Parathyroid adenoma (tissue), 2 donors: ENCODE measurements around the gene AJAP1.

ENCODE experiments used
- H2AFZ ChIP-seq: fragments of 300-600 bp; sonication (generic); one replicate; pipeline ENCODE4 v1.7.0; 2017; ENCODE audit warnings: antibody characterized with exemption, mild to moderate bottlenecking
- H3K27ac ChIP-seq: fragments of 300-600 bp; sonication (generic); one replicate; pipeline ENCODE4 v1.7.0; 2017
- H3K27me3 ChIP-seq: fragments of 300-600 bp; sonication (generic); one replicate; pipeline ENCODE4 v1.7.0; 2017; ENCODE audit warnings: low read length; ENCODE audit not compliant: control insufficient read depth, insufficient read depth
- H3K36me3 ChIP-seq: fragments of 300-600 bp; sonication (generic); one replicate; pipeline ENCODE4 v1.7.0; 2017; ENCODE audit warnings: low read length; ENCODE audit not compliant: control insufficient read depth, insufficient read depth
- H3K4me1 ChIP-seq: fragments of 300-600 bp; sonication (generic); one replicate; pipeline ENCODE4 v1.7.0; 2017; ENCODE audit warnings: control low read depth
- H3K4me2 ChIP-seq: fragments of 300-600 bp; sonication (generic); one replicate; pipeline ENCODE4 v1.7.0; 2017; ENCODE audit warnings: low read length
- H3K4me3 ChIP-seq: fragments of 300-600 bp; sonication (generic); one replicate; pipeline ENCODE4 v1.7.0; 2017; ENCODE audit warnings: low read depth, low read length
- H3K79me2 ChIP-seq: fragments of 300-600 bp; sonication (generic); one replicate; pipeline ENCODE4 v1.7.0; 2017; ENCODE audit warnings: control low read depth
- H3K9ac ChIP-seq: fragments of 300-600 bp; sonication (generic); one replicate; pipeline ENCODE4 v1.7.0; 2017; ENCODE audit warnings: mild to moderate bottlenecking
- H3K9me3 ChIP-seq: fragments of 300-600 bp; sonication (generic); one replicate; pipeline ENCODE4 v1.7.0; 2017; ENCODE audit warnings: low read length; ENCODE audit not compliant: control insufficient read depth
- CTCF ChIP-seq: fragments of 300-600 bp; sonication (generic); IDR thresholded peaks from one replicate; pipeline ENCODE4 v1.7.0; 2017; ENCODE audit warnings: antibody characterized with exemption, mild to moderate bottlenecking
- donor health status: primary hyperparathyroidism.

The AJAP1 gene

GRCh38 chr1:4678066-4678717 is 23.8 kb downstream of the AJAP1 start:
- Histone ChIP-seq H3K4me2 (no peak overlapping the region), H3K36me3 (no peaks in the 10 kb centered on the region), H3K9me3 (no peaks in the 10 kb centered on the region), H3K79me2 (peaks cover 37% of the 10 kb centered on the region), H3K27me3 (no peaks in the 10 kb centered on the region), H2AFZ (no peak overlapping the region), H3K9ac (no peak overlapping the region), H3K4me3 (no peak overlapping the region), H3K27ac (no peak overlapping the region), H3K4me1 (no peaks in the 10 kb centered on the region)
- no peak for TF ChIP-seq CTCF

GRCh38 chr1:4681026-4681425 is 26.6 kb downstream of the AJAP1 start:
- Histone ChIP-seq H3K27ac (no peak overlapping the region), H2AFZ (no peak overlapping the region), H3K9me3 (no peaks in the 10 kb centered on the region), H3K79me2 (peaks cover 33% of the 10 kb centered on the region), H3K4me2 (no peak overlapping the region), H3K27me3 (no peaks in the 10 kb centered on the region), H3K9ac (no peak overlapping the region), H3K36me3 (no peaks in the 10 kb centered on the region), H3K4me1 (no peaks in the 10 kb centered on the region), H3K4me3 (no peak overlapping the region)
- TF ChIP-seq CTCF, result no peak

- H3K4me3 ChIP-seq, result no peak overlapping the region
- no peak overlapping the region for H3K27ac ChIP-seq
- H3K4me2 ChIP-seq, result no peak overlapping the region
- H3K9ac ChIP-seq, result no peak overlapping the region
- TF ChIP-seq CTCF, result no peak
- no peaks in the 10 kb centered on the region for H3K4me1 ChIP-seq
- no peak overlapping the region for H2AFZ ChIP-seq
- H3K36me3 ChIP-seq, result no peaks in the 10 kb centered on the region
- H3K9me3 ChIP-seq, result no peaks in the 10 kb centered on the region
- peaks cover 34% of the 10 kb centered on the region for H3K79me2 ChIP-seq
- H3K27me3 ChIP-seq, result no peaks in the 10 kb centered on the region
Observed at GRCh38 chr1:4682607-4683220, 28.3 kb downstream of the AJAP1 start.

- no peaks in the 10 kb centered on the region for H3K9me3 ChIP-seq
- peaks cover 28% of the 10 kb centered on the region for H3K79me2 ChIP-seq
- no peaks in the 10 kb centered on the region for H3K36me3 ChIP-seq
- H3K4me1 ChIP-seq, result no peaks in the 10 kb centered on the region
- no peak overlapping the region for H3K27ac ChIP-seq
- no peaks in the 10 kb centered on the region for H3K27me3 ChIP-seq
- no peak overlapping the region for H2AFZ ChIP-seq
- no peak overlapping the region for H3K4me2 ChIP-seq
- H3K4me3 ChIP-seq, result no peak overlapping the region
- H3K9ac ChIP-seq, result no peak overlapping the region
- TF ChIP-seq CTCF, result no peak
Observed at GRCh38 chr1:4684136-4684535, 29.7 kb downstream of the AJAP1 start.
